ENCODE measurements around the gene COL5A1. TPM values are rescaled to one million over a fixed set of nuclear protein-coding genes. Genes with fewer than 3 reads are reported as not detected.
A peak's percentile ranks its signal among the peaks of the same experiment; 100 is the strongest.

The COL5A1 gene
- total RNA-seq, 4 donors from 2014 or later = 4.8 to 16.5 (median 9.4) TPM

- DNase-seq = peak; percentile 14 to 50
Measured at GRCh38 chr9:134764473-134765269, 123.1 kb downstream of the COL5A1 start.

GRCh38 chr9:134765785-134766184 lies 124.2 kb downstream of the COL5A1 start:
- WGBS, 2 donors = 80 to 81% methylated on average over 13 to 15 of the region's 15 CpGs
- TF ChIP-seq CTCF (IDR thresholded peaks at IDR 0.05) (no peak), POLR2A (IDR thresholded peaks at IDR 0.05) (no peak)
- Histone ChIP-seq H3K27ac (no peak overlapping the region), H3K27me3 (no peaks in the 10 kb centered on the region), H3K36me3 (no peaks in the 10 kb centered on the region), H3K4me3 (replicated peaks in 1 of 3) (no peak overlapping the region), H3K9me3 (no peaks in the 10 kb centered on the region), H3K4me1 (peaks cover 0 to 8% of the 10 kb centered on the region in 2 donors)
- DNase-seq = no peak
- intact Hi-C loops (cut with DNase I) = no loop called here

More at GRCh38 chr9:134764473-134765269, 123.1 kb downstream of the COL5A1 start:
- no peaks in the 10 kb centered on the region for H3K36me3 ChIP-seq
- H3K4me1 ChIP-seq = peaks cover 0 to 8% of the 10 kb centered on the region in 2 donors
- no peak for TF ChIP-seq POLR2A (IDR thresholded peaks at IDR 0.05)
- TF ChIP-seq CTCF (IDR thresholded peaks at IDR 0.05) = no peak
- H3K27ac ChIP-seq = no peak overlapping the region
- no peaks in the 10 kb centered on the region for H3K27me3 ChIP-seq
- intact Hi-C loops (cut with DNase I) = no loop called here
- no peaks in the 10 kb centered on the region for H3K9me3 ChIP-seq
- H3K4me3 ChIP-seq (replicated peaks in 1 of 3) = no peak overlapping the region
- WGBS, 2 donors = 55 to 66% methylated on average over 21 of the region's 21 CpGs

- TF ChIP-seq CTCF (IDR thresholded peaks at IDR 0.05) (no peak), POLR2A (IDR thresholded peaks at IDR 0.05) (no peak)
- Histone ChIP-seq H3K4me1 (peaks cover 0 to 8% of the 10 kb centered on the region in 2 donors), H3K9me3 (no peaks in the 10 kb centered on the region), H3K27ac (no peak overlapping the region), H3K4me3 (replicated peaks in 1 of 3) (no peak overlapping the region), H3K36me3 (no peaks in the 10 kb centered on the region), H3K27me3 (no peaks in the 10 kb centered on the region)
- DNase-seq = no peak
- intact Hi-C loops (cut with DNase I) = no loop called here
- WGBS, 2 donors = 84 to 92% methylated on average over 7 to 8 of the region's 8 CpGs
Measured at GRCh38 chr9:134766587-134766986, 125.0 kb downstream of the COL5A1 start.

GRCh38 chr9:134768332-134768708 lies 126.7 kb downstream of the COL5A1 start:
- intact Hi-C loops (cut with DNase I) = no loop called here
- DNase-seq = no peak
- H3K27me3 ChIP-seq = no peaks in the 10 kb centered on the region
- no peak overlapping the region for H3K27ac ChIP-seq
- no peaks in the 10 kb centered on the region for H3K36me3 ChIP-seq
- H3K4me3 ChIP-seq (replicated peaks in 1 of 3) = no peak overlapping the region
- H3K9me3 ChIP-seq = no peaks in the 10 kb centered on the region
- 81 to 89% methylated on average over 13 of the region's 13 CpGs for WGBS, 2 donors
- TF ChIP-seq CTCF (IDR thresholded peaks at IDR 0.05) (no peak), POLR2A (IDR thresholded peaks at IDR 0.05) (no peak)
- H3K4me1 ChIP-seq = peaks cover 0 to 8% of the 10 kb centered on the region in 2 donors

- TF ChIP-seq CTCF (IDR thresholded peaks at IDR 0.05) (no peak), POLR2A (IDR thresholded peaks at IDR 0.05) (no peak)
- no peak overlapping the region for H3K4me3 ChIP-seq (replicated peaks in 1 of 3)
- H3K9me3 ChIP-seq = no peaks in the 10 kb centered on the region
- H3K4me1 ChIP-seq = peaks cover 0 to 8% of the 10 kb centered on the region in 2 donors
- no peaks in the 10 kb centered on the region for H3K27me3 ChIP-seq
- no peaks in the 10 kb centered on the region for H3K36me3 ChIP-seq
- DNase-seq = no peak
- 74 to 90% methylated on average over 23 of the region's 23 CpGs for whole genome bisulfite sequencing, 2 donors
- intact Hi-C loops (cut with DNase I) = no loop called here
- H3K27ac ChIP-seq = no peak overlapping the region
Measured at GRCh38 chr9:134768709-134769351, 127.2 kb downstream of the COL5A1 start.
